ENCODE data around the gene NUP37. TPM values are rescaled to one million over a fixed set of nuclear protein-coding genes. Genes with fewer than 3 reads are reported as not detected.

The NUP37 gene
- total and polyA plus RNA-seq, 2 of the 8 experiments (the other 6 are each of a cell fraction or from before 2014, with no cell fraction given): 53.5 to 71.0 TPM

DNA sequence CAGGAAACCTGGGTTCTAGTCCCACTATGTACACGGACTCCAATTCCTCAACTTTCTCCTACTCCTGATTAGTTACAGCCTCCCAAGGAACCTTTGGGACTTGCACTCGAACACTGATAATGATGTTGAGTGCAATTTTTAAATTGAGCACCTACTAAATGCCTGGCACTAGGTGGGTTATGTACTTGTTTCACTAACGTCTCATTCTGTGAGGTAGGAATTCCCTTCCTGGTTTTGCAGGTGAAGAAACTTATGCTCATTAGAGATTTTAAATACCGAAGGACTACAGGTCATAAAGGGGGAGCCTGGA lies 605 bp upstream of the NUP37 start:
- peak overlapping the region; percentile 97; the same call in 1 of the 2 replicates for H4K8ac ChIP-seq (ENCODE audit: extremely low read depth, insufficient read depth, low read length)
- peak overlapping the region; percentile 38 for H2BK120ac ChIP-seq (replicated peaks; ENCODE audit: low read depth, low read length)
- H3K79me2 ChIP-seq (ENCODE audit: control insufficient read depth in 1 of 2, insufficient read depth in 2 of 2, low read length in 2 of 2): peaks cover 5 to 52% of the 10 kb centered on the region in 2 experiments
- 0 out of 2 replicates have a peak overlapping the region, but pooled peaks have one; percentile 88 for H3K18ac ChIP-seq (ENCODE audit: extremely low read depth, low read length)
- no peak overlapping the region for H3K23ac ChIP-seq (ENCODE audit: insufficient read length)
- peak overlapping the region; percentile 78 for H3K27ac ChIP-seq (ENCODE audit: low read depth, low read length)
- H2BK15ac ChIP-seq (ENCODE audit: low read length): no peak overlapping the region
- H3K79me1 ChIP-seq (ENCODE audit: low read depth, low read length): 0 out of 2 replicates have a peak, but pooled peaks cover 4% of the 10 kb centered on the region
- H3K4me2 ChIP-seq (ENCODE audit: insufficient read depth in 1 of 2, low read depth in 2 of 2, low read length in 2 of 2): peak overlapping the region; percentile 78 to 87
- no peak overlapping the region for H2BK20ac ChIP-seq (ENCODE audit: low read length)
- H3K23me2 ChIP-seq (ENCODE audit: low read depth, low read length): peaks cover 12% of the 10 kb centered on the region; the same call in 1 of the 2 replicates
- H2AFZ ChIP-seq (ENCODE audit: low read length): peak overlapping the region; percentile 99
- peak overlapping the region; percentile 52 for H3K56ac ChIP-seq (replicated peaks; ENCODE audit: insufficient read length, low read depth, low read length)
- H3K4me3 ChIP-seq (ENCODE audit: extremely low read depth in 1 of 4, insufficient read depth in 2 of 4, low read depth in 3 of 4, low read length in 4 of 4): peak overlapping the region; percentile 74 to 99 (median 82)
- no peaks in the 10 kb centered on the region for H3K9me3 ChIP-seq (ENCODE audit: insufficient read depth in 2 of 2, low read depth in 1 of 2, low read length in 1 of 2)
- ChIA-PET POLR2A (ENCODE audit: partially characterized antibody) (interaction anchor here (0.6 to 1.9 kb wide), 5 partner anchors 10 to 231 kb away, joined by 3 to 5 read pairs (median 3); no protein-coding TSS in a partner anchor), CTCF (ENCODE audit: partially characterized antibody) (interaction anchor here (0.7 to 0.8 kb wide), 2 partner anchors 292 to 755 kb away, joined by 3 read pairs; no protein-coding TSS in a partner anchor)
- no peak overlapping the region for H3K4ac ChIP-seq (replicated peaks; ENCODE audit: insufficient read length, low read depth, low read length)
- no peak overlapping the region for H4K5ac ChIP-seq (ENCODE audit: insufficient read length, low read depth, low read length)
- H3K9ac ChIP-seq (replicated peaks in 1 of 4; ENCODE audit: extremely low read depth in 1 of 4, low read depth in 3 of 4, low read length in 3 of 4): peak overlapping the region; percentile 74 to 90 (median 84)
- FAIRE-seq (no peak), DNase-seq (ENCODE audit: low read depth in 1 of 2, low spot score in 2 of 2) (no peak)
- H2BK5ac ChIP-seq (ENCODE audit: low read depth, low read length): peak overlapping the region; percentile 72; the same call in 1 of the 2 replicates
- peak overlapping the region; percentile 84 for H4K91ac ChIP-seq (replicated peaks; ENCODE audit: insufficient read length, low read length)
- H3K27me3 ChIP-seq (replicated peaks in 1 of 4; ENCODE audit: control insufficient read depth in 3 of 4, extremely low read depth in 1 of 4, insufficient read depth in 3 of 4, low read length in 3 of 4): no peaks in the 10 kb centered on the region
- no peak for TF ChIP-seq RXRA (IDR thresholded peaks at IDR 0.05; ENCODE audit: insufficient read depth, low read depth, low read length)
- TF ChIP-seq CTBP2 (IDR thresholded peaks at IDR 0.05; ENCODE audit: borderline replicate concordance, insufficient read depth, insufficient read length, low read length): peak; percentile 3
- TF ChIP-seq KDM1A (IDR thresholded peaks at IDR 0.05; ENCODE audit: borderline replicate concordance, low read length): no peak
- no peak for TF ChIP-seq KDM5A (IDR thresholded peaks at IDR 0.05; ENCODE audit: low read length)
- no peak for TF ChIP-seq RNF2 (IDR thresholded peaks at IDR 0.05; ENCODE audit: borderline replicate concordance, low read depth, low read length, missing control alignments, poor library complexity, severe bottlenecking)
- no peak for TF ChIP-seq RFX5 (IDR thresholded peaks at IDR 0.05; ENCODE audit: borderline replicate concordance, low read depth, low read length)
- peaks cover 2 to 28% (median 9%) of the 10 kb centered on the region in 4 experiments; a peak in 6 of 8 replicates for H3K36me3 ChIP-seq (ENCODE audit: control insufficient read depth in 2 of 4, insufficient read depth in 4 of 4, low read length in 3 of 4)
- peaks cover 2% of the 10 kb centered on the region in 2 experiments for H4K20me1 ChIP-seq (replicated peaks in 1 of 2; ENCODE audit: control insufficient read depth in 1 of 2, insufficient read depth in 2 of 2, low read length in 2 of 2)
- H2BK12ac ChIP-seq (ENCODE audit: low read depth, low read length): no peak overlapping the region; the same call in 1 of the 2 replicates
- H2AK5ac ChIP-seq (ENCODE audit: low read depth, low read length): no peak overlapping the region; the same call in 1 of the 2 replicates
- H3K4me1 ChIP-seq (replicated peaks in 1 of 4; ENCODE audit: control insufficient read depth in 3 of 4, insufficient read depth in 4 of 4, low read length in 3 of 4): peaks cover 0 to 4% (median 3%) of the 10 kb centered on the region in 4 experiments; a peak in 3 of 7 replicates
- H3K14ac ChIP-seq (ENCODE audit: insufficient read length): no peak overlapping the region
- WGBS, 2 experiments (ENCODE audit: extremely low coverage in 1 of 2, insufficient coverage in 1 of 2, insufficient read length in 1 of 2, insufficient replicate concordance in 2 of 2, low coverage in 1 of 2, low lambda C conversion rate in 2 of 2, missing lambda C conversion rate in 1 of 2): 11% methylated on average over 4 of the region's 4 CpGs; no CpG with 5 or more reads in 1 of the 2 experiments
